DOHH2 (cell line): Measurements from ENCODE around the gene RAD51B.

Experiments used
- EZH2phosphoT487 ChIP-seq: fragments of 200-600 bp; sonication (generic); IDR thresholded peaks from 2 replicates; pipeline ENCODE4 v1.6.1; 2017; ENCODE audit warnings: borderline replicate concordance, mild to moderate bottlenecking, antibody characterized with exemption, low read length, moderate library complexity, mixed read lengths
- TF ChIP-seq, protein P1 (sequence below): fragments of 200-600 bp; sonication (generic); IDR thresholded peaks from one replicate; pipeline ENCODE4 v1.5.1; 2014; ENCODE audit warnings: antibody characterized with exemption, mild to moderate bottlenecking, low read depth, low read length; ENCODE audit not compliant: poor library complexity, severe bottlenecking

DNA sequence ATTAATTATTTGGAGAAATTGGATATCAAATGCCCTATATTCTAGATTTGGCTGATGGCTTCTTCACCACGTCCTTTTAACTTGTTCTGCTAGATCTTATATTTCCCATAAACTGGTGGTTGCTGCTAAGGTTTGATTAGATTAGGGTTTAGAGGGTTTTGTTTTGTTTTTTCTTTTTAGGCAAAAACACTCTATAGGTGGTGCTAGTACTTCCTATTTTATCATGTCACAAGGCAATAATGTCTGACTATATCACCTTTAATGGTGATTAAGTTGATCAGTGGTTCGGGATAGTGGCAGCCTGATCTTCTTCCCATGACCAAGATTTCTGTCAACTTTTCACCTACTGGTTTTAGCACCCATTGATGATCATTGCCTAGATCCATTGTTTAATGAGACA is 455.1 kb downstream of the RAD51B start:
- no peak for TF ChIP-seq EZH2phosphoT487
- TF ChIP-seq, protein P1, sequence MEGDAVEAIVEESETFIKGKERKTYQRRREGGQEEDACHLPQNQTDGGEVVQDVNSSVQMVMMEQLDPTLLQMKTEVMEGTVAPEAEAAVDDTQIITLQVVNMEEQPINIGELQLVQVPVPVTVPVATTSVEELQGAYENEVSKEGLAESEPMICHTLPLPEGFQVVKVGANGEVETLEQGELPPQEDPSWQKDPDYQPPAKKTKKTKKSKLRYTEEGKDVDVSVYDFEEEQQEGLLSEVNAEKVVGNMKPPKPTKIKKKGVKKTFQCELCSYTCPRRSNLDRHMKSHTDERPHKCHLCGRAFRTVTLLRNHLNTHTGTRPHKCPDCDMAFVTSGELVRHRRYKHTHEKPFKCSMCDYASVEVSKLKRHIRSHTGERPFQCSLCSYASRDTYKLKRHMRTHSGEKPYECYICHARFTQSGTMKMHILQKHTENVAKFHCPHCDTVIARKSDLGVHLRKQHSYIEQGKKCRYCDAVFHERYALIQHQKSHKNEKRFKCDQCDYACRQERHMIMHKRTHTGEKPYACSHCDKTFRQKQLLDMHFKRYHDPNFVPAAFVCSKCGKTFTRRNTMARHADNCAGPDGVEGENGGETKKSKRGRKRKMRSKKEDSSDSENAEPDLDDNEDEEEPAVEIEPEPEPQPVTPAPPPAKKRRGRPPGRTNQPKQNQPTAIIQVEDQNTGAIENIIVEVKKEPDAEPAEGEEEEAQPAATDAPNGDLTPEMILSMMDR: peak; percentile 38
